ENCODE results near the gene CSH2. TPM values are rescaled to one million over a fixed set of nuclear protein-coding genes. Genes with fewer than 3 reads are reported as not detected.
"Not testable (repeated sequence)": the region's sequence is repeated elsewhere in the genome, so short reads cannot be mapped to it uniquely, and the experiment has no call there.

The CSH2 gene
- total RNA-seq, 1 donor from 2014 or later = not detected

DNA sequence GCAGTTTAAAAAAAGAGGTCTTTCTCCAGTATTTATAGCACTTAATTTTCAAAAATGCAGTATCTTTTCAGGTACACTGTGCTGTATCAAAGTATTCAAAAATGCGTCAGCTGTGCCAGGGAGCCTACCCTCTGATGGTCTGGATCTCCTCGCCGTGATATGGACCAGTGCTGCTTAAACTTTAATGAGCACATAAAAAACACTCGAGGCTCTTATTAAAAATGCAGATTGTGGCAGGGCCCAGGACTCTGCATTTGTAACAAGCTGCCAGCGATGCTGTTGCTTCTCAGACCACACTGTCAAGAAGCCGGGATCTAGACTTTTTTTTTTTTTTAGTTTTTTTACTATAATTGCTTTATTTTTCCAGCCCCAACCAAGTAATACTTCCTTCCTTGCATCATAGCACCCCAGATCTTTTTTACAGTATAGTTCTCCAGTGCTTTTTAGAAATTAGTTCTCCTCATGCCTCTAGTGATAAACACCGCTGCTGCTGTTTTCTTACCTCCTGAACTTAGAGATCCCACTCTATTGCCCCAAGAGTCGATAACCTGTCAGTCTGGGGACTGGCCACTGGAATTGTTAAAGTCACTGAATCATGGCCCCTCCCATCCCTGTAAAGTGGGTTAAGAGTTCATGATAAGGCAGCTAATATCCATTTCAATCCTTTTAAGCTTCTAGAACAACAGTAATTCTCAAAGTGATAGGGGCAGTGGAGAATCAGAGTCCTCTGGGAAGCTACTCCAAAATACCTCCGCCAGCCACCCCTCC, 29.4 kb downstream of the CSH2 start:
- peaks cover 8% of the 10 kb centered on the region for H3K9me3 Mint-ChIP-seq (ENCODE audit: low read depth)
- peaks cover 20% of the 10 kb centered on the region for H3K4me1 Mint-ChIP-seq (ENCODE audit: low read depth)
- H3K36me3 Mint-ChIP-seq (ENCODE audit: insufficient read depth) = peaks cover 6% of the 10 kb centered on the region
- TF ChIP-seq, protein P1, sequence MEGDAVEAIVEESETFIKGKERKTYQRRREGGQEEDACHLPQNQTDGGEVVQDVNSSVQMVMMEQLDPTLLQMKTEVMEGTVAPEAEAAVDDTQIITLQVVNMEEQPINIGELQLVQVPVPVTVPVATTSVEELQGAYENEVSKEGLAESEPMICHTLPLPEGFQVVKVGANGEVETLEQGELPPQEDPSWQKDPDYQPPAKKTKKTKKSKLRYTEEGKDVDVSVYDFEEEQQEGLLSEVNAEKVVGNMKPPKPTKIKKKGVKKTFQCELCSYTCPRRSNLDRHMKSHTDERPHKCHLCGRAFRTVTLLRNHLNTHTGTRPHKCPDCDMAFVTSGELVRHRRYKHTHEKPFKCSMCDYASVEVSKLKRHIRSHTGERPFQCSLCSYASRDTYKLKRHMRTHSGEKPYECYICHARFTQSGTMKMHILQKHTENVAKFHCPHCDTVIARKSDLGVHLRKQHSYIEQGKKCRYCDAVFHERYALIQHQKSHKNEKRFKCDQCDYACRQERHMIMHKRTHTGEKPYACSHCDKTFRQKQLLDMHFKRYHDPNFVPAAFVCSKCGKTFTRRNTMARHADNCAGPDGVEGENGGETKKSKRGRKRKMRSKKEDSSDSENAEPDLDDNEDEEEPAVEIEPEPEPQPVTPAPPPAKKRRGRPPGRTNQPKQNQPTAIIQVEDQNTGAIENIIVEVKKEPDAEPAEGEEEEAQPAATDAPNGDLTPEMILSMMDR (IDR thresholded peaks at IDR 0.05; ENCODE audit: unreplicated experiment) = no peak
- DNase-seq (ENCODE audit: low spot score, unreplicated experiment) = no peak
- H3K27me3 Mint-ChIP-seq = peaks cover 25% of the 10 kb centered on the region
- peak overlapping the region; percentile 52 for H3K27ac Mint-ChIP-seq
- H3K4me3 Mint-ChIP-seq (ENCODE audit: low read depth) = peak overlapping the region; percentile 79

DNA sequence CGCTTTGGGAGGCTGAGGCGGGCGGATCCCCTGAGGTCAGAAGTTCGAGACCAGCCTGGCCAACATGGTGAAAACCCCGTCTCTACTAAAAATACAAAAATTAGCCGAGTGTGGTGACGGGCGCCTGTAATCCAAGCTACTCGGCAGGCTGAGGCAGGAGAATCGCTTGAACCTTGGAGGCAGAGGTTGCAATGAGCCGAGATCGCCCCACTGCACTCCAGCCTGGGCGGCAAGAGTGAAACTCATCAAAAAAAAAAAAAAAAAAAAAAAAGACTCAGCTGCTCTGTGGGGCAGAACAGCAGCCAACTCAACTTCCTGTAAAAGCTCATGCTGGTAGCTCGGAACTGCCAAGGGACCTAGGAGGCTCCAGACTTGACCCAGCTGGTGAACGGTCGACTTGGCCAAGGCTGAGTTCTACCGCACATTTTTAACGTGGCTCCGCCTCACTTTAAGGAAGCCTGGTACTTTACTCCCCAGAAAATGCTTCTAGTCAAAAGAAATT, 30.0 kb downstream of the CSH2 start:
- not testable (repeated sequence) for H3K9me3 Mint-ChIP-seq (ENCODE audit: low read depth); H3K36me3 Mint-ChIP-seq (ENCODE audit: insufficient read depth); DNase-seq (ENCODE audit: low spot score, unreplicated experiment)
- H3K27ac Mint-ChIP-seq = peak overlapping the region; percentile 67
- peaks cover 22% of the 10 kb centered on the region for H3K4me1 Mint-ChIP-seq (ENCODE audit: low read depth)
- H3K4me3 Mint-ChIP-seq (ENCODE audit: low read depth) = peak overlapping the region; percentile 79
- peaks cover 22% of the 10 kb centered on the region for H3K27me3 Mint-ChIP-seq

GRCh38 chr17:63842540-63843386, 30.7 kb downstream of the CSH2 start, which contains the start of gene SMARCD2:
Gene SMARCD2 (minus strand): TSS chr17:63842685. CDS start chr17:63842674, 11 bp downstream.
- peaks cover 16% of the 10 kb centered on the region for H3K27me3 Mint-ChIP-seq
- DNase-seq (ENCODE audit: low spot score, unreplicated experiment) = peak; percentile 95
- H3K27ac Mint-ChIP-seq = peak within 1 kb of the TSS; percentile 95
- H3K4me1 Mint-ChIP-seq (ENCODE audit: low read depth) = peaks cover 22% of the 10 kb centered on the region
- no peaks in the 10 kb centered on the region for H3K9me3 Mint-ChIP-seq (ENCODE audit: low read depth)
- H3K4me3 Mint-ChIP-seq (ENCODE audit: low read depth) = peak within 1 kb of the TSS; percentile 96
- TF ChIP-seq, protein P1 (IDR thresholded peaks at IDR 0.05; ENCODE audit: unreplicated experiment) = no peak
- H3K36me3 Mint-ChIP-seq (ENCODE audit: insufficient read depth) = no peaks in the 10 kb centered on the region

DNA sequence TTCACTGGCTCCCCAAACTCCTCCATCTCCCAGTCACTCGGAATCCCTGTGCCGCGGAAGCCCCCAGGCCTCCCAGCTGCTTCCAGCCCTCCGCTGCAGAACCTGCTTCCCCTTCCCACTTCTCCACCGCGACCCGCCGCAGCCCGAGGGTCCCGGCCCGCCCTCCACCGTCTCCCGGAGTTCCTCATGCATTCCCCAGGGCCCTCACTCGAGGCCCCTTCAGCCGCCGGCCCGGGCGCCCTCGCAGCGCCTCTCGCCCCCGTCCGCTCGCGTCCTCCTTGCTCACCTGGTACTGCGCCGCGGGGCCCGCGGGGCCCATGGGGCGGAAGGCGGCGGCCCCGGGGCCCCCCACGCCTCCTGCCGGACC, 31.3 kb downstream of the CSH2 start:
- Mint-ChIP-seq H3K9me3 (ENCODE audit: low read depth) (no peaks in the 10 kb centered on the region), H3K27ac (peak overlapping the region; percentile 95), H3K4me3 (ENCODE audit: low read depth) (peak overlapping the region; percentile 96), H3K4me1 (ENCODE audit: low read depth) (peaks cover 22% of the 10 kb centered on the region), H3K36me3 (ENCODE audit: insufficient read depth) (peaks cover under 1% of the 10 kb centered on the region), H3K27me3 (peaks cover 12% of the 10 kb centered on the region)
- TF ChIP-seq, protein P1 (IDR thresholded peaks at IDR 0.05; ENCODE audit: unreplicated experiment) = no peak
- peak; percentile 48 for DNase-seq (ENCODE audit: low spot score, unreplicated experiment)

- H3K9me3 Mint-ChIP-seq (ENCODE audit: low read depth) = no peaks in the 10 kb centered on the region
- H3K27ac Mint-ChIP-seq = peak overlapping the region; percentile 95
- no peak for DNase-seq (ENCODE audit: low spot score, unreplicated experiment)
- peaks cover 22% of the 10 kb centered on the region for H3K4me1 Mint-ChIP-seq (ENCODE audit: low read depth)
- H3K36me3 Mint-ChIP-seq (ENCODE audit: insufficient read depth) = peaks cover 2% of the 10 kb centered on the region
- H3K27me3 Mint-ChIP-seq = peaks cover 12% of the 10 kb centered on the region
- TF ChIP-seq, protein P1 (IDR thresholded peaks at IDR 0.05; ENCODE audit: unreplicated experiment) = no peak
- H3K4me3 Mint-ChIP-seq (ENCODE audit: low read depth) = peak overlapping the region; percentile 96
Measured at GRCh38 chr17:63841350-63842172, 31.9 kb downstream of the CSH2 start.
